ENCODE measurements around the gene TRAFD1.
"Not testable (repeated sequence)": the region's sequence is repeated elsewhere in the genome, so short reads cannot be mapped to it uniquely, and the experiment has no call there.

The TRAFD1 gene

DNA sequence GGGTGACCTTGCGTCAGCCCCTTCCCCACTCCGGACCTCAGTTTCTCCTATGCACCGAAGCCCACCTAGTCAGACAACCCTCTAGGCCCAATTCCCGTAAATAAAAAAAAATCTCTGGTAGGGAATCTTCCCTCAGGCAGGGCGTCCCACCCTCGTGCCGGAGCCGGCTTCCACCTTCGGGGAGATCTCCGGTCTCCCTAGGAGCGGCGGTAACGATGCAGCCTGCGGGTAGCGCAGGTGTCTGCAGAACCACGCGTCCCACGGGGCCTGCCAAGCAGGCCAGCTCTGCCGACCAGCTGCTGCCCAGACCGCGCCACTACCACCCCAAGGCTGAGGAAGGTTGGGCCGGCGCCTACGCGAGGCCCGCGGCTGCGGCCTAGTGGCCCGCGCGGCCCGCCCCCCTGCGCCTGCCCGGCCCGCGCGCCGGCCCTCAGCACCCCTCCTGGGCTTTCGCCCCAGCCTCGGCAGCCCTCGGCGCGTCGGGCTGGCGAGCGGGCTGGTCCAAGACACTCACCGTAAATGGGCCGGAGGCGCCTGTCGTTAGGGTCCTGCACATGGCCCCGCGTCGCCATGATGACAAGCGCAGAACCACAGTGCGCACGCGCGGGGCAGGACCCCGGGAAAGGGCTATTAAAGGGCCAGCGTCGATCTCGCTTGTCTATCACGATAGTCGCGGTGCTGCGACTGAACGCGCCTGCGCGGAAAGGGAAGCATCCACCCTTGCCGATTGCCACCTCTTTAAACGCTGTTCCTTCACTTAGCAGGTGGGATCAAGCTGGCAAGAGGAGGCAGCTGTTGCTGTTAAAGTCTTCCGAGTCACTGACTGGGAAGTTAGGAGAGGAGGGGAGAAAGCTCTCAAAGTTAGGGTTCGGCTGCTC is 16.9 kb upstream of the TRAFD1 start, which contains the start of gene NAA25:
TSS of gene NAA25 (minus strand) at position 582 of the 878 bp plus-strand sequence. CDS start at position 572, 10 bp downstream.
- DNase-seq (ENCODE audit: low spot score): peak; percentile 90
- TF ChIP-seq, protein P1, sequence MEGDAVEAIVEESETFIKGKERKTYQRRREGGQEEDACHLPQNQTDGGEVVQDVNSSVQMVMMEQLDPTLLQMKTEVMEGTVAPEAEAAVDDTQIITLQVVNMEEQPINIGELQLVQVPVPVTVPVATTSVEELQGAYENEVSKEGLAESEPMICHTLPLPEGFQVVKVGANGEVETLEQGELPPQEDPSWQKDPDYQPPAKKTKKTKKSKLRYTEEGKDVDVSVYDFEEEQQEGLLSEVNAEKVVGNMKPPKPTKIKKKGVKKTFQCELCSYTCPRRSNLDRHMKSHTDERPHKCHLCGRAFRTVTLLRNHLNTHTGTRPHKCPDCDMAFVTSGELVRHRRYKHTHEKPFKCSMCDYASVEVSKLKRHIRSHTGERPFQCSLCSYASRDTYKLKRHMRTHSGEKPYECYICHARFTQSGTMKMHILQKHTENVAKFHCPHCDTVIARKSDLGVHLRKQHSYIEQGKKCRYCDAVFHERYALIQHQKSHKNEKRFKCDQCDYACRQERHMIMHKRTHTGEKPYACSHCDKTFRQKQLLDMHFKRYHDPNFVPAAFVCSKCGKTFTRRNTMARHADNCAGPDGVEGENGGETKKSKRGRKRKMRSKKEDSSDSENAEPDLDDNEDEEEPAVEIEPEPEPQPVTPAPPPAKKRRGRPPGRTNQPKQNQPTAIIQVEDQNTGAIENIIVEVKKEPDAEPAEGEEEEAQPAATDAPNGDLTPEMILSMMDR (IDR thresholded peaks at IDR 0.05): no peak
- Histone ChIP-seq H3K27ac (peak within 1 kb of the TSS; percentile 91 to 99), H3K4me3 (peak within 1 kb of the TSS; percentile 91)

DNA sequence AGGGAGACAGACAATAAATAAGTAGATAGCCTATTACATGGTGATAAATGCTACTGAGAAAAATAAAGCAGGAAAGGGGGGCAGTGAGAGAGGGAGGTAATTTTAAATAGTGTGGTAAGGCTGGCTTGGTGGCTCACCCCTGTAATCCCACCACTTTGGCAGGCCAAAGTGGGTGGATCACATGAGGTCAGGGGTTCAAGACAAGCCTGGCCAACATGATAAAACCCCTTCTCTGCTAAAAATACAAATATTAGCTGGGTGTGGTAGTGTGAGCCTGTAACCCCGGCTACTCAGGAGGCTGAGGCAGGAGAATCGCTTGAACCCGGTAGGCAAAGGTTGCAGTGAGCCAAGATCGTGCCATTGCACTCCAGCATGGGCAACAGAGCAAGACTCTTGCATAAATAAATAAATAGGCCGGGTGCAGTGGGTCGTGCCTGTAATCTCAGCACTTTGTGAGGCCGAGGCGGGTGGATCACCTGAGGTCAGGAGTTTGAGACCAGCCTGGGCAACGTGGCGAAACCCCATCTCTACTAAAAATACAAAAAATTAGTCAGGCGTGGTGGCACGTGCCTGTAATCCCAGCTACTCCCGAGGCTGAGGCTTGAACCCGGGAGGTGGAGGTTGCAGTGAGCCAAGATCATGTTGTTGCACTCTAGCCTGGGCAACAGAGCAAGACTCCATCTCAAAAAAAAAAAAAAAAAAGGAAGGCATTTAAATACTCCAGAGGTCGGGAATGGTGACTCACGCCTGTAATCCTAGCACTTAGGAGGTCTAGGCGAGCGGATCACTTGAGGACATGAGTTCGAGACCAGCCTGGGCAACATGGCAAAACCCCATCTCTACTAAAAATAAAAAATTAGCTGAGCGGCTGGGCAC is 14.3 kb upstream of the TRAFD1 start:
- not testable (repeated sequence) for H3K27ac ChIP-seq; H3K4me3 ChIP-seq; DNase-seq (ENCODE audit: low spot score)

DNA sequence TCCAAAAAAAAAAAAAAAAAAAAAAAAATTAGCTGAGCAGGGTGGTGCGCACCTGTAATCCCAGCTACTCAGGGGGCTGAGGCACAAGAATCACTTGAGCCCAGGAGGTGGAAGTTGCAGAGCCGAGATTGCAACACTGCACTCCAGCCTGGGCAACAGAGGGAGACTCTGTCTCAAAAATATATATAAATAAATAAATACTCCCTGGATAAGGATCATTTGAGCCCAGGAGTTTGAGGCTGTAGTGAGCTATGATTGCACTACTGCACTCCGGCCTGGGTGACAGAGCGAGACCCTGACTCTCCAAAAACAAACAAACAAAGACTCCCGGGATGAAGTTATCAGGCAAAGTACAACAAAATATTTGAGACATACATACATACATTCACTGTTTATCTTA is 13.4 kb upstream of the TRAFD1 start:
- H3K27ac ChIP-seq: no peak overlapping the region
- no peak overlapping the region for H3K4me3 ChIP-seq
- DNase-seq (ENCODE audit: low spot score): no peak
- TF ChIP-seq, protein P1 (IDR thresholded peaks at IDR 0.05): no peak

DNA sequence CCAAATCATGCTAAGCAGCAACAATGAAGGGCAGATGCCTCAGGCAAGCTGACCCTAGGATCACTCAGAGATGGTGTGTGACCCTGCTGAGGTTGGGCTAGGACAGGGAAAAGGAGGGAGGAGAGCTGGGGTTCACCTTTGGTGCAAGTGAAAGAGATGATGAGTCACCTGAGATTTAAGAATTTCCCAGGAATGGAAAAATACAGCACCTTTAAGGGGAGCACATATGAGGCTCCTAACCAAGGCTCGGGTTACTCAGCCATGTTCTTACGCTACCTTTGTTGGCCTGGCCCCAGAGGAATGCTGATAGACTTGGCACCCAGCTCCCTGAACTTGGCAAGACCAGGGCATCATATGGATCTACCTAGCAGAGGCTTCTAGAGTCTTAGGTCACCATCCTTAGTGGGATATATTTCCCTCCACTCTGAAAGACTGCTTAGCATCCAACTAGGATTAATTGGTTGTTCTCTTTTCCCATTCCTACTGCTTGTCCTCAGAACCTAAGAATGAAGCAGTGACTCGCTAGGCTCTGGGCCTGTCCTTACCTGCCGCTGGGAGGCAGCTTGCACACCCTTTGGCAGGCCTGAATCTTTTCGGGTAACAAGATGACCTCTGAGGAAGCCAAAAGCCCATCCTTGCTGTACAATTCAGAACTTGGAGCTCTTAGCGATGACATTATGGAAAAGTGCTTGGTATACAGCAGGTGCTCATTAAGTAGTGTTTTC is 12.8 kb upstream of the TRAFD1 start:
- DNase-seq (ENCODE audit: low spot score): no peak
- no peak overlapping the region for H3K4me3 ChIP-seq
- TF ChIP-seq, protein P1 (IDR thresholded peaks at IDR 0.05): no peak
- no peak overlapping the region for H3K27ac ChIP-seq

DNA sequence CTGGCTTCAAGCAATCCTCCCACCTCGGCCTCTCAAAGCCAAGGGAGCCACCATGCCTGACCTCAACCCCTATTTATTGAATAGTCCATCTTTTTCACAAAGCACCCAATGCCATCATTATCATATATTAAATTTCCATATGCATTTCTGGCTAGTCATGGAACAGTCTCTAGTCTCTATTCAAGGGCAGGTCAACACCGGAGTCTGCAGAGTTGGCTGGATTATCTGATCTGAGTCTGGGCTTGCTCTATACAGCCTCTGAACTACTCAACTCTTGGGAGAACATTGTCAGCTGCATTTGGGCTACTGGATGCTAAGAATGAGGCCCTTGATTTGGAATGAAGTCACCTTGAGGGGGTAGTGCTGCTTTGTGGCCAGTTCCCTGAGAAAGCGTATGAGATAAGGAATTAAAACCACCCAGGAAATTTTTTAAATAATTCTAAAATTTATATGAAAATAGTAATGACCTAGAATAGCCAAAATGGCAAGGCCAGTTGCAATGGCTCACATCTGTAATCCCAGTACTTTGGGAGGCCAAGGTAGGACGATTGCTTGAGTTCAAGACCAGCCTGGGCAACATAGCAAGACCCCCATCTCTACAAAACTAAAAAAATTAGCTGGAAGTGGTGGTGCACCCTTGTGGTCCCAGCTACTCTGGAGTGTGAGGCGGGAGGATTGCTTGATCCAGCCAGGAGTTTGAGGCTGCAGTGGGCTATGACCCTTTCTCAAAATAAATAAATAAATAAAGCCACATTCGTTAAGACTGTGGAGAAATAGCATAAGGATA is 9.9 kb upstream of the TRAFD1 start:
- no peak for DNase-seq (ENCODE audit: low spot score)
- Histone ChIP-seq H3K4me3 (no peak overlapping the region), H3K27ac (no peak overlapping the region)
- TF ChIP-seq, protein P1 (IDR thresholded peaks at IDR 0.05): no peak

DNA sequence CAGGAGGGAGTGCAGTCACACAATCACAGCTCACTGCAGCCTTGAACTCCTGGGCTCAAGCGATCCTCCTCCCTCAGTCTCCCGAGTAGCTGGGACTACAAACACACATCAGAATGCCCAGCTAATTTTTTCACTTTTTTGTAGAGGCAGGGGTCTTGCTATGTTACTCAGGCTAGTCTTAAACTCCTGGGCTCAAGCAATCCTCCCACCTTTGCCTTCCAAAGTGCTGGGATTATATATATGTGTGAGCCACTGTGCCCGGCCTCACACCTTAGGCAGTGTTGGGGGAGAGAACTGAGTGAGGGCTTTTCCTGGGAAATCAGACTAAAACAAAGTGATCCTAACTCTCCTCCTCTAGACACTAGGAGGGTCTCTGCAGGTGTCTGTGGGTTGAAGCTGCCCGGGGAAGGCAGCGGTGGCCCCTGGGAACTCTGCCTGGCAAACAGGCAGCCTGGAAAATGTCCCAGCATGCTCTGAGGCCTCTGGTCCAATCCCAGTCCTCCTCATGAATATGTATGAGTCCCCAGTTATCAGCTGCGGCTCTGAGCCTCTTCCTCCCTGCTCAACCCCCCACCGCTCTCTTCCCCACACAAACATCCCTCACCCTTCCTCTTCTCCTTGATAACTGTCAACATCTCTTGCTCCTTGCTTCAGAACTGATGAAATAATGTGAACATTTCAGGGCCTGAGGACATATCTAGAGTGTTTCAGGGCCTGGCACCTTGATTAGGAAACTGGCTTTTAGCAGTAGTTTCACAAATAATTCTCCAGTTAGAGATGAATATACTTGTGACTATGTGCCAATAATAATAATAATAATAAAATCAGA is 8.9 kb upstream of the TRAFD1 start:
- Histone ChIP-seq H3K4me3 (peak overlapping the region; percentile 47), H3K27ac (peak overlapping the region; percentile 31 to 84)
- TF ChIP-seq, protein P1 (IDR thresholded peaks at IDR 0.05): no peak
- no peak for DNase-seq (ENCODE audit: low spot score)

Measured in coronary artery (tissue), 2 donors.